Measurements from ENCODE around the gene ZMIZ2. TPM values are rescaled to one million over a fixed set of nuclear protein-coding genes. Genes with fewer than 3 reads are reported as not detected.

Gene ZMIZ2
- total RNA-seq, 1 experiment from 2014 or later, result 91.3 TPM

DNA sequence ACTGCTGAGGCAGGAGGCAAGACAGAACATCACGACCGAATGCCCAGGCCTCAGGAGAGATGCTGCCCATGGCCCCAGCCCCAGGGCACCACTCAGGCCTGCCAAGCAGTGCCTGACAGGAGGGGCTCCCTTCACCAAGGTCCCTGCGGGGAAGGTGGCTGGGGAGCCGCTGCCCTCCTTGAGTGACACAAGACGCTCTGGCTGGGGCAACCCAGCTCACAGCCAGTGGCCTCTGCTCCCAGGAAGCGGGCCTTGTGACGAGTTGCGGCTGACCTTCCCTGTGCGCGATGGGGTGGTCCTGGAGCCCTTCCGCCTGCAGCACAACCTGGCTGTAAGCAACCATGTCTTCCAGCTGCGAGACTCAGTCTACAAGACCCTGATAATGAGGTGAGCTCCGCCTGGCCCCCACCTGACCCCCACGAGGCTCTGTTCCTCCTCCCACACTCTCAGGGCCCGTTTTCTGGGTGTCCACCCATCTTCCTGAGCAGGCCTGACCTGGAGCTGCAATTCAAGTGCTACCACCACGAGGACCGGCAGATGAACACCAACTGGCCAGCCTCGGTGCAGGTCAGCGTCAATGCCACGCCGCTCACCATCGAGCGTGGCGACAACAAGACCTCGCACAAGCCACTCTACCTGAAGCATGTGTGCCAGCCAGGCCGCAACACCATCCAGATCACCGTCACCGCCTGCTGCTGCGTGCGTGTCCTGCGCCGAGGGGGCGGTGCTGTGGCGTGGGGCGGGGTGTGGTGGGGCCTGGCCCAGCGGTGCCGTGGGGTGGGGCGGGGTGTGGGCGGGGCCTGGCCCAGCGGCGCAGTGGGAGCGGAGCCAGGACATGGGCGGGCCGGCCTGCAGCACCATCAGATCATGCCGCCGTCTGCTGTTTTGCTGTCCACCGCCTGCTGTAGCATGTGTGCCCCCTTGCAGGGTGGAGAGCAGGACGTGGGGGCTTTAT is 12.8 kb downstream of the ZMIZ2 start:
- Histone ChIP-seq H3K9me3 (ENCODE audit: control insufficient read depth in 1 of 2, insufficient read depth in 1 of 2, low read depth in 1 of 2, low read length in 2 of 2) (no peaks in the 10 kb centered on the region), H3K27ac (ENCODE audit: low read depth, low read length) (peak overlapping the region; percentile 74), H3K4me3 (replicated peaks in 1 of 2; ENCODE audit: low read depth in 1 of 2, low read length in 2 of 2) (peak overlapping the region; percentile 46 to 63), H3K36me3 (ENCODE audit: control insufficient read depth in 1 of 2, insufficient read depth in 2 of 2, low read length in 2 of 2) (peaks cover 29 to 34% of the 10 kb centered on the region in 2 experiments; a peak in 3 of 4 replicates), H3K79me2 (ENCODE audit: insufficient read depth, low read length) (no peaks in the 10 kb centered on the region), H3K9me2 (ENCODE audit: insufficient read depth) (no peaks in the 10 kb centered on the region), H4K20me1 (ENCODE audit: insufficient read depth) (no peaks in the 10 kb centered on the region), H3K27me3 (ENCODE audit: insufficient read depth, low read length) (no peaks in the 10 kb centered on the region), H3K9ac (ENCODE audit: low read length) (peak overlapping the region; percentile 75), H3K4me1 (ENCODE audit: control insufficient read depth in 1 of 2, insufficient read depth in 2 of 2, low read length in 2 of 2) (peaks cover 12 to 22% of the 10 kb centered on the region in 2 experiments), H2AFZ (ENCODE audit: low read depth, low read length, poor library complexity, severe bottlenecking) (no peak overlapping the region), H3K4me2 (ENCODE audit: low read length) (peak overlapping the region; percentile 83)
- TF ChIP-seq RAD21 (IDR thresholded peaks at IDR 0.05; ENCODE audit: low read depth) (peak; percentile 40; the same call in 1 of the 2 replicates), ZNF274 (IDR thresholded peaks at IDR 0.05; ENCODE audit: low read depth, low read length) (no peak), MAX (IDR thresholded peaks at IDR 0.05) (peak; percentile 92), POLR2A (IDR thresholded peaks at IDR 0.05; ENCODE audit: borderline replicate concordance, extremely low read depth, insufficient read depth, insufficient read length) (peak; percentile 58), SP1 (IDR thresholded peaks at IDR 0.05; ENCODE audit: low read depth) (peak; percentile 49; the same call in 1 of the 2 replicates), TCF7L2 (IDR thresholded peaks at IDR 0.05; ENCODE audit: borderline replicate concordance, extremely low read depth, insufficient read depth, insufficient read length) (peak; percentile 91), POLR2AphosphoS5 (IDR thresholded peaks at IDR 0.05; ENCODE audit: low read depth, low read length) (peak; percentile 80), EZH2 (IDR thresholded peaks at IDR 0.05) (no peak), ZFX (IDR thresholded peaks at IDR 0.05) (peak; percentile 74; the same call in 1 of the 2 replicates)
- ATAC-seq (peak; percentile 97), DNase-seq (ENCODE audit: low read depth, low spot score) (peak; percentile 67)
- RAD21 ChIA-PET (ENCODE audit: low non-redundant PET in 1 of 2, low total read pairs in 2 of 2, uncharacterized antibody in 2 of 2, unreplicated experiment in 2 of 2), result no interaction called here
- POLR2A ChIA-PET, result no interaction called here
- intact Hi-C loops (cut with micrococcal nuclease), result no loop called here
- CTCF ChIA-PET, result no interaction called here
- no TSS peak for BruUV-seq (replicated peaks)

All from HCT116 (cell line).